Transverse colon (tissue), 4 donors: ENCODE measurements around the gene RGS6. TPM values are rescaled to one million over a fixed set of nuclear protein-coding genes. Genes with fewer than 3 reads are reported as not detected.

Experiments used
- DNase-seq: peaks from one replicate; pipeline ENCODE4 v3.0.0-alpha.2; 2019
- H3K27ac ChIP-seq, 4 donors: fragments of 200-600 bp; sonication (generic); 2 replicates each; pipeline ENCODE4 v1.5.1; 2016 to 2018; ENCODE audit warnings: inconsistent platforms in 4 of 4
- H3K27me3 ChIP-seq: fragments of 200-600 bp; sonication (generic); 2 replicates; pipeline ENCODE4 v1.5.1; 2017; ENCODE audit warnings: inconsistent platforms
- H3K36me3 ChIP-seq, 4 donors: fragments of 200-600 bp; sonication (generic); 2 replicates each; pipeline ENCODE4 v1.5.1; 2017 to 2019; ENCODE audit warnings: inconsistent platforms in 4 of 4
- H3K4me1 ChIP-seq, 4 donors: fragments of 200-600 bp; sonication (generic); 2 replicates each; pipeline ENCODE4 v1.5.1; 2017 to 2020; ENCODE audit warnings: inconsistent platforms in 4 of 4
- H3K4me3 ChIP-seq, 4 donors: fragments of 200-600 bp; sonication (generic); 1 replicate in 1 of 4; 2 replicates in 3 of 4; pipeline versions ENCODE4 v1.5.1 to v1.6.1; 2017 to 2019; ENCODE audit warnings: inconsistent platforms in 4 of 4
- H3K9me3 ChIP-seq, 2 donors: fragments of 200-600 bp; sonication (generic); 2 replicates each; pipeline ENCODE4 v1.5.1; 2017 to 2019; ENCODE audit warnings: inconsistent platforms in 2 of 2
- CTCF ChIP-seq, 5 experiments: fragments of 200-600 bp in 3 of 5; fragments of 450-650 bp in 2 of 5; sonication (generic) in 3 of 5; IDR thresholded peaks; 1 replicate in 2 of 5; 2 replicates in 3 of 5; pipeline ENCODE4 v1.5.1; 2016 to 2017; ENCODE audit warnings: antibody characterized with exemption in 5 of 5, inconsistent platforms in 3 of 5, mild to moderate bottlenecking in 2 of 5, moderate library complexity in 1 of 5
- EP300 ChIP-seq: sonication (generic); formaldehyde crosslinking; IDR thresholded peaks from one replicate; pipeline ENCODE4 v1.6.1; 2017; ENCODE audit warnings: antibody characterized with exemption, low read depth
- POLR2A ChIP-seq: fragments of 450-650 bp; IDR thresholded peaks from one replicate; pipeline ENCODE4 v1.6.1; 2016; ENCODE audit warnings: antibody characterized with exemption, mild to moderate bottlenecking, moderate library complexity
- POLR2AphosphoS5 ChIP-seq, 3 donors: sonication (generic); formaldehyde crosslinking; IDR thresholded peaks; one replicate each; pipeline ENCODE4 v1.6.1; 2016; ENCODE audit warnings: antibody characterized with exemption in 3 of 3
- WGBS, 2 donors: methylation state at CpG; one replicate each; pipeline ENCODE4 v1.1.5; 2018; ENCODE audit warnings: low coverage in 1 of 2; 5-methylcytosine and 5-hydroxymethylcytosine counted together
- in situ Hi-C, 4 donors: fragments of 200-750 bp; cut with MboI; loops; one replicate each; pipeline versions ENCODE4 v1.15.0 to v1.15.1; 2017; ENCODE audit warnings: low sequenced_read_pairs in 3 of 4, low pct_ligation_motif_present in 1 of 4, low pct_unique_long_range_greater_than_20kb in 1 of 4
- intact Hi-C: fragments of 100-400 bp; cut with DNase I; formaldehyde crosslinking; loops from one replicate; pipeline ENCODE4 v1.15.1; 2023; ENCODE audit warnings: low total_unique reads
- total RNA-seq, 4 donors: library from RNA; depleted of rRNA; stranded (reverse); fragments of >200 nt; gene quantifications; one replicate each; pipeline ENCODE4 v1.1.0, GENCODE V29; 2016

The RGS6 gene
- total RNA-seq, 4 donors from 2014 or later: 0.41 to 0.48 TPM; not detected in 2

GRCh38 chr14:72523424-72524294 is 591.4 kb downstream of the RGS6 start:
- Histone ChIP-seq H3K4me1 (no peaks in the 10 kb centered on the region), H3K4me3 (no peak overlapping the region), H3K27ac (no peak overlapping the region), H3K9me3 (no peaks in the 10 kb centered on the region), H3K36me3 (no peaks in the 10 kb centered on the region), H3K27me3 (no peaks in the 10 kb centered on the region)
- WGBS, 2 donors: 73 to 79% methylated on average over 5 of the region's 5 CpGs
- intact Hi-C loops: no loop called here
- DNase-seq: no peak
- in situ Hi-C loops: loop anchor here in 1 of 4 donors (5.0 kb wide), 1 partner anchor 384 kb away; no protein-coding TSS in a partner anchor
- no peak for TF ChIP-seq CTCF (IDR thresholded peaks at IDR 0.05)
- TF ChIP-seq POLR2A: no peak
- TF ChIP-seq POLR2AphosphoS5 (IDR thresholded peaks at IDR 0.05): no peak
- no peak for TF ChIP-seq EP300

- no peak for DNase-seq
- H3K4me1 ChIP-seq: no peaks in the 10 kb centered on the region
- TF ChIP-seq EP300 (no peak), CTCF (IDR thresholded peaks at IDR 0.05) (no peak), POLR2AphosphoS5 (IDR thresholded peaks at IDR 0.05) (no peak), POLR2A (no peak)
- H3K27ac ChIP-seq: no peak overlapping the region
- H3K27me3 ChIP-seq: no peaks in the 10 kb centered on the region
- intact Hi-C loops (no loop called here), in situ Hi-C loops (loop anchor here in 1 of 4 donors (5.0 kb wide), 1 partner anchor 383 kb away; no protein-coding TSS in a partner anchor)
- no peak overlapping the region for H3K4me3 ChIP-seq
- no peaks in the 10 kb centered on the region for H3K9me3 ChIP-seq
- no peaks in the 10 kb centered on the region for H3K36me3 ChIP-seq
Observed at GRCh38 chr14:72524295-72524629, 592.0 kb downstream of the RGS6 start.

- Histone ChIP-seq H3K4me1 (no peaks in the 10 kb centered on the region), H3K36me3 (no peaks in the 10 kb centered on the region), H3K4me3 (no peak overlapping the region), H3K27me3 (no peaks in the 10 kb centered on the region), H3K27ac (no peak overlapping the region), H3K9me3 (no peaks in the 10 kb centered on the region)
- WGBS, 2 donors: 93 to 96% methylated on average over 9 to 11 of the region's 11 CpGs
- no peak for DNase-seq
- in situ Hi-C loops: no loop called here
- intact Hi-C loops: no loop called here
- TF ChIP-seq EP300 (no peak), POLR2AphosphoS5 (IDR thresholded peaks at IDR 0.05) (no peak), POLR2A (no peak), CTCF (IDR thresholded peaks at IDR 0.05) (no peak)
Observed at GRCh38 chr14:72525087-72525915, 593.1 kb downstream of the RGS6 start.

- DNase-seq: no peak
- Histone ChIP-seq H3K27ac (no peak overlapping the region), H3K27me3 (no peaks in the 10 kb centered on the region), H3K9me3 (no peaks in the 10 kb centered on the region), H3K4me3 (no peak overlapping the region), H3K36me3 (no peaks in the 10 kb centered on the region), H3K4me1 (no peaks in the 10 kb centered on the region)
- TF ChIP-seq POLR2A (no peak), CTCF (IDR thresholded peaks at IDR 0.05) (no peak), EP300 (no peak), POLR2AphosphoS5 (IDR thresholded peaks at IDR 0.05) (no peak)
- WGBS, 2 donors: 92% methylated on average over 1 of the region's 1 CpG; no CpG with 5 or more reads in 1 of the 2 donors
- in situ Hi-C loops: no loop called here
- intact Hi-C loops: no loop called here
Observed at GRCh38 chr14:72527591-72527990, 595.4 kb downstream of the RGS6 start.
